H1 (cell line): ENCODE results near the gene CPO. TPM values are rescaled to one million over a fixed set of nuclear protein-coding genes. Genes with fewer than 3 reads are reported as not detected.

Source experiments
- BACH1 ChIP-seq: IDR thresholded peaks from 2 replicates; pipeline ENCODE4 v1.6.1; 2012; ENCODE audit warnings: low read length, improper control_type of control experiment
- CTCF ChIP-seq, 3 experiments: IDR thresholded peaks; 1 replicate in 2 of 3; 2 replicates in 1 of 3; pipeline versions ENCODE4 v1.5.1 to v1.6.1; 2011; ENCODE audit warnings: low read length in 3 of 3, mild to moderate bottlenecking in 3 of 3, inconsistent platforms in 2 of 3, low read depth in 1 of 3, moderate library complexity in 1 of 3; ENCODE audit not compliant: insufficient read depth in 1 of 3; ENCODE audit errors: control extremely low read depth in 1 of 3
- FOSL1 ChIP-seq: IDR thresholded peaks from 2 replicates; pipeline ENCODE4 v1.6.1; 2011; ENCODE audit warnings: mild to moderate bottlenecking, low read depth, low read length, moderate library complexity; ENCODE audit not compliant: insufficient read depth
- HDAC2 ChIP-seq, 2 experiments: fragments of 300-600 bp in 1 of 2; sonication (generic) in 1 of 2; IDR thresholded peaks; 2 replicates each; pipeline ENCODE4 v1.6.1; 2011 to 2012; ENCODE audit warnings: low read depth in 2 of 2, low read length in 2 of 2, mild to moderate bottlenecking in 2 of 2, moderate library complexity in 2 of 2, borderline replicate concordance in 1 of 2, inconsistent platforms in 1 of 2
- SP1 ChIP-seq: IDR thresholded peaks from 2 replicates; pipeline ENCODE4 v1.6.1; 2011; ENCODE audit warnings: low read depth, low read length
- SUZ12 ChIP-seq: fragments of 200-600 bp; sonication (generic); IDR thresholded peaks from 2 replicates; pipeline ENCODE4 v1.6.1; 2012; ENCODE audit warnings: mild to moderate bottlenecking, inconsistent platforms, low read length, moderate library complexity, mixed read lengths
- TAF7 ChIP-seq: optimal IDR thresholded peaks from 2 replicates; pipeline ENCODE3; 2011; ENCODE audit warnings: low read depth, mild to moderate bottlenecking, inconsistent platforms, low read length, moderate library complexity, borderline replicate concordance
- TEAD4 ChIP-seq: IDR thresholded peaks from 2 replicates; pipeline ENCODE4 v1.6.1; 2012; ENCODE audit warnings: low read depth, low read length, inconsistent platforms, mixed read lengths
- polyA plus RNA-seq, 7 experiments: library from polyadenylated mRNA; depleted of rRNA in 3 of 7; stranded (reverse) in 5 of 7; unstranded in 2 of 7; fragments of >200 nt in 5 of 7; fragments of 200-250 nt in 2 of 7; gene quantifications; 1 replicate in 5 of 7; 2 replicates in 1 of 7; 4 replicates in 1 of 7; pipeline versions ENCODE4 v1.2.1 to v1.2.3, GENCODE V29; 2011 to 2013; ENCODE audit warnings: missing spikeins in 2 of 7, mixed read lengths in 2 of 7
- total RNA-seq: library from RNA; stranded (reverse); fragmentation: NEBNext Ultra II Directional; extraction: Animal tissue kit (Norgen Biotek cat#: 25700); gene quantifications from 2 replicates; pipeline ENCODE4 v1.2.1, GENCODE V29; 2021

CPO gene
- total and polyA plus RNA-seq, 2 of the 8 experiments (the other 6 are each of a cell fraction or from before 2014, with no cell fraction given): 1.3 TPM

GRCh38 chr2:206935991-206936842 is 3.1 kb upstream of the CPO start (continued):
- no peak for TF ChIP-seq BACH1
- no peak for TF ChIP-seq SUZ12
- no peak for TF ChIP-seq CTCF (IDR thresholded peaks at IDR 0.05; ENCODE audit: control extremely low read depth in 1 of 3, insufficient read depth in 1 of 3, low read depth in 1 of 3, low read length in 3 of 3)
- TF ChIP-seq HDAC2 (IDR thresholded peaks at IDR 0.05; ENCODE audit: borderline replicate concordance in 1 of 2, low read depth in 2 of 2, low read length in 2 of 2): no peak
- TF ChIP-seq TAF7: no peak
- no peak for TF ChIP-seq SP1
- no peak for TF ChIP-seq FOSL1
- no peak for TF ChIP-seq TEAD4
- TF ChIP-seq, all 59 proteins: peak for 0
